D721Med (cell line): ENCODE measurements around the gene AP2A2.

Source experiments
- DNase-seq: peaks from one replicate; pipeline ENCODE4 v3.0.0; 2011; ENCODE audit warnings: low spot score; ENCODE audit not compliant: insufficient read length
- FAIRE-seq: peaks from 2 replicates; lab custom pipeline; 2011; peaks lifted over from hg19 to GRCh38; lab: Jason Lieb, UNC
- CTCF ChIP-seq: IDR thresholded peaks from 2 replicates; pipeline ENCODE4 v1.5.1; 2012; ENCODE audit warnings: mild to moderate bottlenecking, control low read depth; ENCODE audit not compliant: insufficient read depth; ENCODE audit errors: missing control alignments

Gene AP2A2

GRCh38 chr11:976431-977160, 50.9 kb downstream of the AP2A2 start:
- FAIRE-seq, result no peak
- no peak for DNase-seq
- TF ChIP-seq CTCF, result no peak

- DNase-seq (no peak), FAIRE-seq (no peak)
- no peak for TF ChIP-seq CTCF
Measured at GRCh38 chr11:977830-978720, 52.4 kb downstream of the AP2A2 start.

GRCh38 chr11:978781-979180, 53.1 kb downstream of the AP2A2 start:
- TF ChIP-seq CTCF, result no peak
- no peak for DNase-seq
- no peak for FAIRE-seq

- FAIRE-seq (no peak), DNase-seq (no peak)
- no peak for TF ChIP-seq CTCF
Measured at GRCh38 chr11:980438-981357, 55.0 kb downstream of the AP2A2 start.

GRCh38 chr11:981764-982163, 56.1 kb downstream of the AP2A2 start:
- no peak for DNase-seq
- TF ChIP-seq CTCF, result no peak
- FAIRE-seq, result no peak

GRCh38 chr11:984546-984945, 58.9 kb downstream of the AP2A2 start:
- no peak for TF ChIP-seq CTCF
- no peak for DNase-seq
- no peak for FAIRE-seq
